HEK293T (cell line): ENCODE measurements around the gene WASF2.

Source experiments
- ELF4 ChIP-seq: fragments of 450-650 bp; IDR thresholded peaks from 2 replicates; pipeline ENCODE4 v1.6.1; 2017; ENCODE audit warnings: antibody characterized with exemption
- FOXM1 ChIP-seq: fragments of 450-650 bp; IDR thresholded peaks from 2 replicates; pipeline ENCODE4 v1.6.1; 2017; ENCODE audit warnings: mild to moderate bottlenecking, borderline replicate concordance

DNA sequence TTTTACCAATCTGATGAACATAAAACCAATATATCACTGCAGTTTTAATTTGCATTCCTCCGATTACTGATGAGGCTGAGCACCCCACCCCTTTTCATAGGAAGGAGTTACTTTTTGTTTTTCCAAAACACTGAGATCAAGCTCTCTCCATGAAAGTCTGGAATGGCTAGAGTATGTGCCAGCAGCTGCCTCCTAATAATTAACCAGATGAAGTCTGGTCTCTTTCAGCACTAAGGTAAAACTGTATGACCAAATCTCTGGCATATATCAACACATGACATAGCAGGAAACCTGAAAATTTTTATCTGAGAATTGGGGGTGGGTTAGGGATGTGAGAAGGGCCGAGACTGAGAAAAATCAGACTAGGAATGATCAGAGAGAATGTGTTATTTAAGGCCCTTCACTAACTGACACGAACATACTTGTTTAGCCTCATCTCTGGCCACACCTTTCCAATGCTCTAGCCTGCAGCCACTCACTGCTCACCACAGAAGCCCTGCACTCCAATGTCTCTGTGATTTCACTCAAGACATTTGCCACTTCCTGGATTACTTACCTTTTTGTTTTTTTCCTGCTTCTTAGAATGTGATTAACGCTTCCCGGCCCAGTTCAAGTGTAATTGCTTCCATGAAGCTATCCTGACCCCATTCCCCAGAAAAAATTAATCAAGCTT is 34.7 kb downstream of the WASF2 start:
- TF ChIP-seq FOXM1 (no peak), ELF4 (no peak)
